DOHH2 (cell line): ENCODE measurements around the gene DNAH14.

Experiments
- EZH2phosphoT487 ChIP-seq: fragments of 200-600 bp; sonication (generic); IDR thresholded peaks from 2 replicates; pipeline ENCODE4 v1.6.1; 2017; ENCODE audit warnings: borderline replicate concordance, mild to moderate bottlenecking, antibody characterized with exemption, low read length, moderate library complexity, mixed read lengths
- TF ChIP-seq, protein P1 (sequence below): fragments of 200-600 bp; sonication (generic); IDR thresholded peaks from one replicate; pipeline ENCODE4 v1.5.1; 2014; ENCODE audit warnings: antibody characterized with exemption, mild to moderate bottlenecking, low read depth, low read length; ENCODE audit not compliant: poor library complexity, severe bottlenecking

DNA sequence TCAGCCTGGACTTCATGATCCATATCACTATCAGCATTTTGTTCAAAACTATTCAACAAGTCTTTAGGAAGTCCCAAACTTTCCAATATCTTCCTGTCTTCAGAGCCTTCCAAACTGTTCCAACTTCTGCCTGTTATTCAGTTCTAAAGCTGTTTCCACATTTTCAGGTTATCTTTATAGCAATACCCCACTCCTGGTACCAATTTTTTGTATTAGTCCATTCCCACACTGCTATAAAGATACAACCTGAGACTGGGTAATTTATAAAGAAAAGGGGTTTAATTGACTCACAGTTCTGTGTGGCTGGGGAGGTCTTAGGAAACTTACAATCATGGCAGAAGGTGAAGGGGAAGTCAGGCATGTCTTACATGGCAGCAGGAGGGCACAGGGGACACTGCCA is 18.3 kb upstream of the DNAH14 start:
- TF ChIP-seq, protein P1, sequence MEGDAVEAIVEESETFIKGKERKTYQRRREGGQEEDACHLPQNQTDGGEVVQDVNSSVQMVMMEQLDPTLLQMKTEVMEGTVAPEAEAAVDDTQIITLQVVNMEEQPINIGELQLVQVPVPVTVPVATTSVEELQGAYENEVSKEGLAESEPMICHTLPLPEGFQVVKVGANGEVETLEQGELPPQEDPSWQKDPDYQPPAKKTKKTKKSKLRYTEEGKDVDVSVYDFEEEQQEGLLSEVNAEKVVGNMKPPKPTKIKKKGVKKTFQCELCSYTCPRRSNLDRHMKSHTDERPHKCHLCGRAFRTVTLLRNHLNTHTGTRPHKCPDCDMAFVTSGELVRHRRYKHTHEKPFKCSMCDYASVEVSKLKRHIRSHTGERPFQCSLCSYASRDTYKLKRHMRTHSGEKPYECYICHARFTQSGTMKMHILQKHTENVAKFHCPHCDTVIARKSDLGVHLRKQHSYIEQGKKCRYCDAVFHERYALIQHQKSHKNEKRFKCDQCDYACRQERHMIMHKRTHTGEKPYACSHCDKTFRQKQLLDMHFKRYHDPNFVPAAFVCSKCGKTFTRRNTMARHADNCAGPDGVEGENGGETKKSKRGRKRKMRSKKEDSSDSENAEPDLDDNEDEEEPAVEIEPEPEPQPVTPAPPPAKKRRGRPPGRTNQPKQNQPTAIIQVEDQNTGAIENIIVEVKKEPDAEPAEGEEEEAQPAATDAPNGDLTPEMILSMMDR: no peak
- TF ChIP-seq EZH2phosphoT487: no peak
